22Rv1 (cell line): ENCODE results near the gene CRAT.

ENCODE experiments used
- ZFX ChIP-seq: fragments of 450-650 bp; IDR thresholded peaks from 2 replicates; pipeline ENCODE4 v1.6.1; 2017; ENCODE audit warnings: antibody characterized with exemption, borderline replicate concordance
- TF ChIP-seq, protein P1 (sequence below): fragments of 450-650 bp; IDR thresholded peaks from 2 replicates; pipeline ENCODE4 v1.5.1; 2017; ENCODE audit warnings: mild to moderate bottlenecking

DNA sequence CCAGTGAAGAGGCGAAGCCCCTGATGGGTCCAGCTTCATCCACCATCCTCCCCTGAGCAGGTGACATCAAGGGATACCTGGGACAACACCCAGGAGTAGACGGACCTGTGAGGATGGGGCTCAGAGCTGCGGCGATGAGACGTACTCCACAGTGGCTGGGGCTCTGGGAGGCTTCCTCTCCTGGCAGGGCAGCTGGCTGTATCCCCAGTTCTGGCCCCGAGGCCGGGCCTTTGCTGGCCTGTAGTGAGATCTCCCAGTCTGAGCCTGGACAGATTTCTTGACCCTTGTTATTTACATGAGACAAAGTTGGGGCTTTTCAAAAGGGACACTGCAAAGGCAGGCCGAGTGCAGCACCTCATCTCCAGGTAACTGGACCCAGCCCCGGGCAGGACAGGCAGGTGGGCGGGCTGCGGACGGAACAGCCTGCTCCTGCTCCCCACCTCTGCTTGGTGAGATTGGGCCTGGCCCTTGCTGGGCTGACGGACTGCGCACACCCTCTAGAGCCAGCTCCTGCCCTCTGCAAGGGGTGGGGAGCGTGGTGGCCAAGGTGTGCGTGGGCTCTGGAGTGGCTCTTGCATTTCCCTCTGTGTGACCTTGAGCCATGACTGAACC, 44.4 kb upstream of the CRAT start:
- TF ChIP-seq, protein P1, sequence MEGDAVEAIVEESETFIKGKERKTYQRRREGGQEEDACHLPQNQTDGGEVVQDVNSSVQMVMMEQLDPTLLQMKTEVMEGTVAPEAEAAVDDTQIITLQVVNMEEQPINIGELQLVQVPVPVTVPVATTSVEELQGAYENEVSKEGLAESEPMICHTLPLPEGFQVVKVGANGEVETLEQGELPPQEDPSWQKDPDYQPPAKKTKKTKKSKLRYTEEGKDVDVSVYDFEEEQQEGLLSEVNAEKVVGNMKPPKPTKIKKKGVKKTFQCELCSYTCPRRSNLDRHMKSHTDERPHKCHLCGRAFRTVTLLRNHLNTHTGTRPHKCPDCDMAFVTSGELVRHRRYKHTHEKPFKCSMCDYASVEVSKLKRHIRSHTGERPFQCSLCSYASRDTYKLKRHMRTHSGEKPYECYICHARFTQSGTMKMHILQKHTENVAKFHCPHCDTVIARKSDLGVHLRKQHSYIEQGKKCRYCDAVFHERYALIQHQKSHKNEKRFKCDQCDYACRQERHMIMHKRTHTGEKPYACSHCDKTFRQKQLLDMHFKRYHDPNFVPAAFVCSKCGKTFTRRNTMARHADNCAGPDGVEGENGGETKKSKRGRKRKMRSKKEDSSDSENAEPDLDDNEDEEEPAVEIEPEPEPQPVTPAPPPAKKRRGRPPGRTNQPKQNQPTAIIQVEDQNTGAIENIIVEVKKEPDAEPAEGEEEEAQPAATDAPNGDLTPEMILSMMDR, result no peak
- TF ChIP-seq ZFX, result no peak
